Amniotic epithelial cell (primary cell): ENCODE measurements around the gene ERCC4.

ENCODE experiments used
- DNase-seq: peaks from one replicate; pipeline ENCODE4 v3.0.0-alpha.2; 2010; ENCODE audit warnings: low read depth

Gene ERCC4

GRCh38 chr16:13911306-13911705 lies 8.6 kb upstream of the ERCC4 start:
- DNase-seq = no peak

GRCh38 chr16:13911871-13912270 lies 8.1 kb upstream of the ERCC4 start:
- no peak for DNase-seq

- DNase-seq = no peak
Measured at GRCh38 chr16:13912891-13913290, 7.1 kb upstream of the ERCC4 start.

GRCh38 chr16:13913374-13914292 lies 6.3 kb upstream of the ERCC4 start:
- no peak for DNase-seq

- no peak for DNase-seq
Measured at GRCh38 chr16:13915033-13915635, 4.8 kb upstream of the ERCC4 start.

- peak; percentile 39 for DNase-seq
Measured at GRCh38 chr16:13919330-13919682, 648 bp upstream of the ERCC4 start.

GRCh38 chr16:13920510-13920818 lies 510 bp downstream of the ERCC4 start:
- no peak for DNase-seq

- DNase-seq = no peak
Measured at GRCh38 chr16:13921328-13921727, 1.4 kb downstream of the ERCC4 start.

GRCh38 chr16:13923703-13924298 lies 3.8 kb downstream of the ERCC4 start:
- DNase-seq = peak; percentile 66

- DNase-seq = no peak
Measured at GRCh38 chr16:13926464-13926863, 6.5 kb downstream of the ERCC4 start.

GRCh38 chr16:13926891-13927290 lies 6.9 kb downstream of the ERCC4 start:
- DNase-seq = no peak

GRCh38 chr16:13928646-13929045 lies 8.7 kb downstream of the ERCC4 start:
- no peak for DNase-seq

GRCh38 chr16:13931845-13932244 lies 11.9 kb downstream of the ERCC4 start:
- DNase-seq = no peak

- DNase-seq = no peak
Measured at GRCh38 chr16:13935408-13935807, 15.5 kb downstream of the ERCC4 start.

GRCh38 chr16:13936155-13936554 lies 16.2 kb downstream of the ERCC4 start:
- no peak for DNase-seq

GRCh38 chr16:13936596-13937081 lies 16.7 kb downstream of the ERCC4 start:
- DNase-seq = peak; percentile 85

GRCh38 chr16:13937411-13937810 lies 17.5 kb downstream of the ERCC4 start:
- no peak for DNase-seq

GRCh38 chr16:13938480-13938879 lies 18.5 kb downstream of the ERCC4 start:
- DNase-seq = no peak

- no peak for DNase-seq
Measured at GRCh38 chr16:13939821-13940220, 19.9 kb downstream of the ERCC4 start.

GRCh38 chr16:13940397-13940933 lies 20.5 kb downstream of the ERCC4 start:
- no peak for DNase-seq

GRCh38 chr16:13944816-13945215 lies 24.9 kb downstream of the ERCC4 start:
- no peak for DNase-seq

- DNase-seq = no peak
Measured at GRCh38 chr16:13945744-13946485, 26.0 kb downstream of the ERCC4 start.
